GM12878 (cell line): Measurements from ENCODE around the gene SLC35E4. TPM values are rescaled to one million over a fixed set of nuclear protein-coding genes. Genes with fewer than 3 reads are reported as not detected.

Experiments
- ATAC-seq: fragments of 200-7000 bp; cut with Tn5 transposase; 3 replicates; pipeline ENCODE4 v1.9.1; 2020; ENCODE audit warnings: mild to moderate bottlenecking, moderate library complexity
- BruUV-seq: library from RNA; stranded (reverse); fragments of 400-500 nt; replicated peaks from 2 replicates; lab custom pipeline; 2021; lab: Mats Ljungman, UMichigan
- CTCF ChIA-PET: fragments of 300-600 bp; sonication (Branson Sonifier 250); formaldehyde crosslinking; extraction: SDS; loops from one replicate; lab custom pipeline; 2021; ENCODE audit warnings: inconsistent platforms; lab: Yijun Ruan, JAX
- POLR2A ChIA-PET: fragments of 350-600 bp; formaldehyde crosslinking; extraction: SDS; loops from one replicate; lab custom pipeline; 2021; ENCODE audit warnings: inconsistent platforms; lab: Charles Lee
- RAD21 ChIA-PET: fragments of 300-600 bp; sonication (Branson Sonifier 250); formaldehyde crosslinking; loops from one replicate; lab custom pipeline; 2023; ENCODE audit warnings: antibody characterized with exemption; ENCODE audit not compliant: unreplicated experiment; lab: Charles Lee
- SMC1A ChIA-PET: fragments of 300-600 bp; sonication (Branson Sonifier 250); formaldehyde crosslinking; loops from one replicate; lab custom pipeline; 2023; ENCODE audit not compliant: unreplicated experiment, uncharacterized antibody; lab: Charles Lee
- DNase-seq: peaks from one replicate; pipeline ENCODE4 v3.0.0-alpha.2; 2011; ENCODE audit warnings: low read depth, low spot score
- FAIRE-seq: peaks from 3 replicates; lab custom pipeline; 2011; peaks lifted over from hg19 to GRCh38; lab: Jason Lieb, UNC
- H2AFZ ChIP-seq: 2 replicates; pipeline ENCODE4 v1.6.0; 2011; ENCODE audit warnings: low read depth, low read length, control low read depth; ENCODE audit not compliant: control insufficient read depth
- H3K27ac ChIP-seq: 2 replicates; pipeline ENCODE4 v1.5.1; 2011; ENCODE audit warnings: control low read depth; ENCODE audit not compliant: control insufficient read depth, insufficient read depth
- H3K27me3 ChIP-seq, 2 experiments: replicated peaks in 1 of 2; 2 replicates each; pipeline versions ENCODE4 v1.6.0 to v1.6.1; 2011; ENCODE audit warnings: low read length in 1 of 2; ENCODE audit not compliant: control insufficient read depth in 2 of 2, insufficient read depth in 2 of 2
- H3K36me3 ChIP-seq, 2 experiments: 2 replicates each; pipeline ENCODE4 v1.5.1; 2011; ENCODE audit warnings: low read length in 1 of 2; ENCODE audit not compliant: control insufficient read depth in 2 of 2, insufficient read depth in 2 of 2
- H3K4me1 ChIP-seq: 2 replicates; pipeline ENCODE4 v1.6.1; 2011; ENCODE audit warnings: mild to moderate bottlenecking, low read length, moderate library complexity, mixed read lengths; ENCODE audit not compliant: control insufficient read depth, insufficient read depth
- H3K4me2 ChIP-seq: 2 replicates; pipeline ENCODE4 v1.6.0; 2011; ENCODE audit warnings: control low read depth; ENCODE audit not compliant: control insufficient read depth, insufficient read depth
- H3K4me3 ChIP-seq: fragments of 200-600 bp; sonication (generic); 2 replicates; pipeline ENCODE4 v1.5.1; 2016
- H3K79me2 ChIP-seq: 2 replicates; pipeline ENCODE4 v1.6.0; 2011; ENCODE audit warnings: low read length; ENCODE audit not compliant: control insufficient read depth, insufficient read depth
- H3K9ac ChIP-seq: 2 replicates; pipeline ENCODE4 v1.8.0; 2011; ENCODE audit warnings: low read length, control low read depth, mixed read lengths; ENCODE audit not compliant: control insufficient read depth, insufficient read depth
- H3K9me3 ChIP-seq: replicated peaks from 3 replicates; pipeline ENCODE4 v1.5.1; 2011; ENCODE audit warnings: mild to moderate bottlenecking, low read length; ENCODE audit not compliant: control insufficient read depth, insufficient read depth
- H4K20me1 ChIP-seq: 2 replicates; pipeline ENCODE4 v1.6.0; 2011; ENCODE audit not compliant: control insufficient read depth, insufficient read depth
- BCL11A ChIP-seq: IDR thresholded peaks from 2 replicates; pipeline ENCODE4 v1.6.1; 2011; ENCODE audit warnings: low read depth, low read length
- CBFB ChIP-seq: IDR thresholded peaks from 2 replicates; pipeline ENCODE4 v1.6.1; 2016; ENCODE audit warnings: antibody characterized with exemption, low read depth
- CEBPB ChIP-seq, 2 experiments: fragments of 150-350 bp in 1 of 2; IDR thresholded peaks; 2 replicates each; pipeline ENCODE4 v1.6.1; 2012 to 2014; ENCODE audit warnings: low read depth in 2 of 2, low read length in 2 of 2, borderline replicate concordance in 1 of 2, inconsistent platforms in 1 of 2
- EP300 ChIP-seq, 2 experiments: fragments of 150-350 bp in 1 of 2; IDR thresholded peaks; 2 replicates each; pipeline ENCODE4 v1.6.1; 2011 to 2012; ENCODE audit warnings: low read depth in 2 of 2, low read length in 2 of 2, borderline replicate concordance in 1 of 2, improper control_type of control experiment in 1 of 2, inconsistent platforms in 1 of 2; ENCODE audit not compliant: control insufficient read depth in 1 of 2
- IKZF1 ChIP-seq: fragments of 450-650 bp; conservative IDR thresholded peaks from 2 replicates; pipeline ENCODE4 v1.6.1; 2017; ENCODE audit warnings: antibody characterized with exemption, mild to moderate bottlenecking
- KAT2A ChIP-seq: conservative IDR thresholded peaks from 2 replicates; pipeline ENCODE4 v1.6.1; 2011; ENCODE audit warnings: low read depth, low read length; ENCODE audit not compliant: control insufficient read depth
- MTA3 ChIP-seq: IDR thresholded peaks from 2 replicates; pipeline ENCODE4 v1.6.1; 2012; ENCODE audit warnings: low read length, inconsistent platforms, borderline replicate concordance
- MXI1 ChIP-seq: fragments of 150-350 bp; IDR thresholded peaks from 2 replicates; pipeline ENCODE4 v1.6.1; 2011; ENCODE audit warnings: low read depth, mild to moderate bottlenecking, inconsistent platforms, low read length, improper control_type of control experiment
- MYB ChIP-seq: fragments of 150-350 bp; IDR thresholded peaks from 2 replicates; pipeline ENCODE4 v1.6.1; 2014; ENCODE audit warnings: mild to moderate bottlenecking, low read depth, low read length, borderline replicate concordance
- RAD51 ChIP-seq: fragments of 450-650 bp; IDR thresholded peaks from 2 replicates; pipeline ENCODE4 v1.6.1; 2016; ENCODE audit warnings: moderate library complexity, mild to moderate bottlenecking, inconsistent platforms
- SMARCA5 ChIP-seq: fragments of 450-650 bp; IDR thresholded peaks from 2 replicates; pipeline ENCODE4 v1.6.1; 2017; ENCODE audit warnings: mild to moderate bottlenecking
- TAF1 ChIP-seq: IDR thresholded peaks from 2 replicates; pipeline ENCODE4 v1.6.1; 2011; ENCODE audit warnings: mild to moderate bottlenecking, low read depth, low read length, borderline replicate concordance
- YY1 ChIP-seq: IDR thresholded peaks from 2 replicates; pipeline ENCODE4 v1.6.1; 2011; ENCODE audit warnings: low read depth, mild to moderate bottlenecking, low read length
- ZNF24 ChIP-seq: fragments of 450-650 bp; IDR thresholded peaks from 2 replicates; pipeline ENCODE4 v1.6.1; 2017; ENCODE audit warnings: antibody characterized with exemption, mild to moderate bottlenecking
- ZNF384 ChIP-seq: IDR thresholded peaks from 2 replicates; pipeline ENCODE4 v1.6.1; 2012; ENCODE audit warnings: low read depth, mild to moderate bottlenecking, low read length, improper control_type of control experiment, borderline replicate concordance
- WGBS: methylation state at CpG from one replicate; pipeline ENCODE4 v1.1.6; 2016; ENCODE audit warnings: low lambda C conversion rate; ENCODE audit not compliant: insufficient replicate concordance, insufficient coverage; ENCODE audit errors: missing lambda C conversion rate; 5-methylcytosine and 5-hydroxymethylcytosine counted together
- in situ Hi-C: fragments of 300-500 bp; cut with MboI; formaldehyde crosslinking; loops from 9 replicates; pipeline ENCODE4 v1.14.3; 2018; ENCODE audit warnings: mixed read lengths
- intact Hi-C: fragments of 100-400 bp; cut with micrococcal nuclease; formaldehyde crosslinking; loops from one replicate; pipeline ENCODE4 v1.14.2; 2022; ENCODE audit not compliant: unreplicated experiment
- polyA plus RNA-seq, 11 experiments: library from polyadenylated mRNA; depleted of rRNA in 4 of 11; unstranded in 6 of 11; stranded (reverse) in 5 of 11; fragments of >200 nt; fragmentation: Nextera tagmentation in 4 of 11; fragmentation: Illumina TruSeq in 1 of 11; extraction: Ambion mirVana in 4 of 11; extraction: Trizol in 1 of 11; gene quantifications; 1 replicate in 1 of 11; 2 replicates in 10 of 11; pipeline versions ENCODE4 v1.2.1 to v1.2.3, GENCODE V29; 2011 to 2016; ENCODE audit warnings: inconsistent platforms in 2 of 11, missing spikeins in 2 of 11, low read depth in 1 of 11
- total RNA-seq, 4 experiments: library from RNA; depleted of rRNA in 3 of 4; stranded (reverse); fragments of >200 nt in 3 of 4; fragmentation: Illumina TruSeq in 1 of 4; extraction: Trizol in 1 of 4; gene quantifications; 2 replicates each; pipeline versions ENCODE4 v1.2.1 to v1.2.3, GENCODE V29; 2013 to 2021
- TF ChIP-seq, protein P1 (sequence below): fragments of 450-650 bp; IDR thresholded peaks from 2 replicates; pipeline ENCODE4 v1.6.1; 2017; ENCODE audit warnings: mild to moderate bottlenecking
- TF ChIP-seq, protein P2 (sequence below): fragments of 450-650 bp; IDR thresholded peaks from 2 replicates; pipeline ENCODE4 v1.6.1; 2016; ENCODE audit warnings: mild to moderate bottlenecking

Gene SLC35E4
- total and polyA plus RNA-seq, 10 of the 15 experiments (the other 5 are each of a cell fraction or from before 2014, with no cell fraction given): 0.16 to 5.3 (median 2.9) TPM; not detected in 1

DNA sequence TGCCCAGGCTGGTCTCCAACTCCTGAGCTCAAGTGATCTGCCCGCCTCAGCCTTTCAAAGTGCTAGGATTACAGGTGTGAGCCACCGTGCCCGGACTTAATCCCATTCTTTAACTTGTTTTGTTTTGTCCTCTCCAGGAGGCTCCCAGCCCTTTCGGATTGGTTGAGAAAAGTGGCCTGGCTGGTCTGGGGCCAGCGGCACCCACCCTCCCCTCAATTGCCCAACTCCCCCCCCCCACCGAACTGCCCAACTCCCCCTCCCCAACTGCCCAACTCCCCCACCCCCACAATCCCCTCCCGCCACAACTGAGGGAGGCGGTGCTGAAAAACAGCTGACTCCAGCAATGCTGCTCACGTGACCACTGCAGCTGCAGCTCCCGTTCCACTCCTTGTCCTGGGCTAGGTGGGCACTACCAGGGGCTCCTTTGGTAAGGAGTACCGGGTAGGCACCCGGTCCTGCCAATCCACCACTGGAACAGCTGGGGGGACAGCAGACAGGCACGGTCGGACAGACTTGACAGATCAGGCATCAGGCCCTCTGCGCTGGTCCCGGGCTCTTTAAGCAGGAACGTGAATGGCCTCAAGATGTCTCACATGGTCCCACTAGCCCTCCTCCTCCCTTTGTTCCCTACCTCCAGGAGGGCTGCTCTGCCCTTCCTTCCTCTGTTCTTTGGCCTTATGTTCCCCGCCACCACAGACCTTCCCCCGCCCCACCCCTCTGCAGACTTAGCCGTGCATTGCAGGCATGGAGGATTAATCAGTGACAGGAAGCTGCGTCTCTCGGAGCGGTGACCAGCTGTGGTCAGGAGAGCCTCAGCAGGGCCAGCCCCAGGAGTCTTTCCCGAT, 28.9 kb upstream of the SLC35E4 start, which contains the start of gene TCN2 (continued):
- TF ChIP-seq RAD51 (peak; percentile 95), CBFB (peak; percentile 37; the same call in 1 of the 2 replicates), IKZF1 (0 out of 2 replicates have a peak, but pooled peaks have one; percentile 16), TAF1 (0 out of 2 replicates have a peak, but pooled peaks have one; percentile 12), MYB (no peak)
- TF ChIP-seq, protein P1, sequence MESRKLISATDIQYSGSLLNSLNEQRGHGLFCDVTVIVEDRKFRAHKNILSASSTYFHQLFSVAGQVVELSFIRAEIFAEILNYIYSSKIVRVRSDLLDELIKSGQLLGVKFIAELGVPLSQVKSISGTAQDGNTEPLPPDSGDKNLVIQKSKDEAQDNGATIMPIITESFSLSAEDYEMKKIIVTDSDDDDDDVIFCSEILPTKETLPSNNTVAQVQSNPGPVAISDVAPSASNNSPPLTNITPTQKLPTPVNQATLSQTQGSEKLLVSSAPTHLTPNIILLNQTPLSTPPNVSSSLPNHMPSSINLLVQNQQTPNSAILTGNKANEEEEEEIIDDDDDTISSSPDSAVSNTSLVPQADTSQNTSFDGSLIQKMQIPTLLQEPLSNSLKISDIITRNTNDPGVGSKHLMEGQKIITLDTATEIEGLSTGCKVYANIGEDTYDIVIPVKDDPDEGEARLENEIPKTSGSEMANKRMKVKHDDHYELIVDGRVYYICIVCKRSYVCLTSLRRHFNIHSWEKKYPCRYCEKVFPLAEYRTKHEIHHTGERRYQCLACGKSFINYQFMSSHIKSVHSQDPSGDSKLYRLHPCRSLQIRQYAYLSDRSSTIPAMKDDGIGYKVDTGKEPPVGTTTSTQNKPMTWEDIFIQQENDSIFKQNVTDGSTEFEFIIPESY: no peak

DNA sequence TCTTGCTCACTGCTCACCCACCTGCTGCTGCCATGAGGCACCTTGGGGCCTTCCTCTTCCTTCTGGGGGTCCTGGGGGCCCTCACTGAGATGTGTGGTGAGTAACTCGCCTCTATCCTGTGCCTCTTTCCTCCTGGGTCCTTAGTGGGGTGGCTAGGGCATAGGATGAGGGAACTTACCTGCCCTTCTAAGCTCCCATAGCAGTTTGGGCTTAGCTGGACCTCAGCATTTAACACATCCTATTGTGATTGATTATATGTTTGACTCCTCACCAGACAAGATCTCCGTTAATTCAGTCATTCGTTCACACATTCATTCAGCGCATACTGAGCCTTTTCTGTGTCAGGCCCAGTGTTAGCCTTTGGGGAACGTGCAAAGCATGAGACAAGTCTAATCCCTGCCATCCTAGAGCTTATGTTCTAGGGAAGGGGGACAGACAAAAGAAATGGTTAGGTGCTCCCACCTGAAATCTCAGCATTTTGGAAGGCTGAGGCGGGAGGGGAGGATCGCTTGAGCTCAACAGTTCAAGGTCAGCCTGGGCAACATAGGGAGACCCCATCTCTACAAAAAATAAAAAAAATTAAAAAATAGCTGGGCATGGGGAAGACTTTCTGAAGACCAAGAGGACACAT, 28.2 kb upstream of the SLC35E4 start:
- Histone ChIP-seq H3K27ac (peak overlapping the region; percentile 54), H3K4me1 (peaks cover 51% of the 10 kb centered on the region), H3K4me3 (peak overlapping the region; percentile 66), H3K9me3 (no peaks in the 10 kb centered on the region), H3K9ac (peak overlapping the region; percentile 66), H4K20me1 (no peaks in the 10 kb centered on the region), H3K4me2 (peak overlapping the region; percentile 97), H3K27me3 (no peaks in the 10 kb centered on the region), H3K36me3 (no peaks in the 10 kb centered on the region), H3K79me2 (no peaks in the 10 kb centered on the region), H2AFZ (peak overlapping the region; percentile 93)
- ChIA-PET CTCF (interaction anchor here (0.7 to 6.4 kb wide), 12 partner anchors 9 to 344 kb away, joined by 3 to 51 read pairs (median 4); partner anchors contain the start of genes PES1 and SLC35E4), SMC1A (interaction anchor here (0.8 to 3.6 kb wide), 9 partner anchors 16 to 183 kb away, joined by 3 to 18 read pairs (median 5); partner anchors contain the start of gene PES1), POLR2A (interaction anchor here (0.5 to 2.1 kb wide), 9 partner anchors 13 to 177 kb away, joined by 3 to 7 read pairs (median 5); partner anchors contain the start of genes PES1 and SLC35E4), RAD21 (interaction anchor here (0.6 to 4.7 kb wide), 10 partner anchors 16 to 216 kb away, joined by 3 to 58 read pairs (median 5); partner anchors contain the start of genes PES1 and SLC35E4)
- no peak; the same call in 2 of the 3 replicates for ATAC-seq
- FAIRE-seq: no peak
- 82% methylated on average over 7 of the region's 7 CpGs for WGBS
- in situ Hi-C loops: no loop called here
- DNase-seq: no peak
- intact Hi-C loops: no loop called here
- TSS peak; percentile 72 for BruUV-seq
- TF ChIP-seq BCL11A: no peak
- TF ChIP-seq EP300 (IDR thresholded peaks at IDR 0.05; ENCODE audit: borderline replicate concordance in 1 of 2, control insufficient read depth in 1 of 2, low read depth in 2 of 2, low read length in 2 of 2): no peak
- TF ChIP-seq MXI1: 0 out of 2 replicates have a peak, but pooled peaks have one; percentile 15
- TF ChIP-seq YY1: no peak
- TF ChIP-seq ZNF24: peak; percentile 55; the same call in 1 of the 2 replicates
- TF ChIP-seq MTA3: no peak
- TF ChIP-seq ZNF384: no peak
- TF ChIP-seq CEBPB (IDR thresholded peaks at IDR 0.05; ENCODE audit: borderline replicate concordance in 1 of 2, low read depth in 2 of 2, low read length in 2 of 2): no peak
- TF ChIP-seq KAT2A: no peak
- 0 out of 2 replicates have a peak, but pooled peaks have one; percentile 15 for TF ChIP-seq SMARCA5
- TF ChIP-seq, protein P2, sequence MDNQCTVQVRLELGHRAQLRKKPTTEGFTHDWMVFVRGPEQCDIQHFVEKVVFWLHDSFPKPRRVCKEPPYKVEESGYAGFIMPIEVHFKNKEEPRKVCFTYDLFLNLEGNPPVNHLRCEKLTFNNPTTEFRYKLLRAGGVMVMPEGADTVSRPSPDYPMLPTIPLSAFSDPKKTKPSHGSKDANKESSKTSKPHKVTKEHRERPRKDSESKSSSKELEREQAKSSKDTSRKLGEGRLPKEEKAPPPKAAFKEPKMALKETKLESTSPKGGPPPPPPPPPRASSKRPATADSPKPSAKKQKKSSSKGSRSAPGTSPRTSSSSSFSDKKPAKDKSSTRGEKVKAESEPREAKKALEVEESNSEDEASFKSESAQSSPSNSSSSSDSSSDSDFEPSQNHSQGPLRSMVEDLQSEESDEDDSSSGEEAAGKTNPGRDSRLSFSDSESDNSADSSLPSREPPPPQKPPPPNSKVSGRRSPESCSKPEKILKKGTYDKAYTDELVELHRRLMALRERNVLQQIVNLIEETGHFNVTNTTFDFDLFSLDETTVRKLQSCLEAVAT: peak; percentile 84; the same call in 1 of the 2 replicates
